Endodermal cell (in vitro differentiated cells): ENCODE results near the gene PDLIM5. TPM values are rescaled to one million over a fixed set of nuclear protein-coding genes. Genes with fewer than 3 reads are reported as not detected.

Experiments
- DNase-seq: peaks from one replicate; pipeline ENCODE4 v3.0.0-alpha.2; 2017
- H3K27ac ChIP-seq: 2 replicates; pipeline ENCODE4 v1.5.1; 2013; ENCODE audit warnings: mild to moderate bottlenecking, low read depth, low read length, moderate library complexity
- H3K27me3 ChIP-seq: 2 replicates; pipeline ENCODE4 v1.6.1; 2013; ENCODE audit warnings: mild to moderate bottlenecking, low read length, moderate library complexity; ENCODE audit not compliant: insufficient read depth, control insufficient read depth, poor library complexity, severe bottlenecking
- H3K36me3 ChIP-seq: 2 replicates; pipeline ENCODE4 v1.7.0; 2013; ENCODE audit warnings: mild to moderate bottlenecking, low read length, moderate library complexity; ENCODE audit not compliant: control insufficient read depth, insufficient read depth
- H3K4me1 ChIP-seq: one replicate; pipeline ENCODE4 v1.7.0; 2013; ENCODE audit warnings: low read length; ENCODE audit not compliant: control insufficient read depth, insufficient read depth
- H3K4me3 ChIP-seq: 2 replicates; pipeline ENCODE4 v1.5.1; 2013; ENCODE audit warnings: mild to moderate bottlenecking, low read length, moderate library complexity
- H3K9ac ChIP-seq: 2 replicates; pipeline ENCODE4 v1.6.1; 2013; ENCODE audit warnings: mild to moderate bottlenecking, low read length, moderate library complexity; ENCODE audit not compliant: poor library complexity, severe bottlenecking; ENCODE audit errors: extremely low read depth
- H3K9me3 ChIP-seq: 2 replicates; pipeline ENCODE4 v1.6.1; 2013; ENCODE audit warnings: mild to moderate bottlenecking, low read length, moderate library complexity; ENCODE audit not compliant: control insufficient read depth
- H3K27ac Mint-ChIP-seq: 2 replicates; pipeline ENCODE4 v1.8.0; 2020; ENCODE audit warnings: mixed read lengths
- H3K27me3 Mint-ChIP-seq: 2 replicates; pipeline ENCODE4 v1.8.0; 2021; ENCODE audit warnings: mild to moderate bottlenecking, mixed read lengths; ENCODE audit not compliant: insufficient read depth
- H3K36me3 Mint-ChIP-seq: 2 replicates; pipeline ENCODE4 v1.8.0; 2020; ENCODE audit warnings: low read depth, mixed read lengths
- H3K4me1 Mint-ChIP-seq: 2 replicates; pipeline ENCODE4 v1.8.0; 2020; ENCODE audit warnings: mixed read lengths
- H3K4me3 Mint-ChIP-seq: 2 replicates; pipeline ENCODE4 v1.8.0; 2020; ENCODE audit warnings: mild to moderate bottlenecking, moderate library complexity, mixed read lengths
- H3K9me3 Mint-ChIP-seq: 2 replicates; pipeline ENCODE4 v1.8.0; 2020; ENCODE audit warnings: mild to moderate bottlenecking, mixed read lengths
- CTCF ChIP-seq: fragments of 200-600 bp; sonication (generic); conservative IDR thresholded peaks from 2 replicates; pipeline ENCODE4 v1.5.0; 2021; ENCODE audit warnings: antibody characterized with exemption, mild to moderate bottlenecking
- WGBS, 2 experiments: methylation state at CpG; one replicate each; pipeline versions ENCODE4 v1.1.5 to v1.1.7; 2013; ENCODE audit warnings: missing lambda C conversion rate in 2 of 2, mixed read lengths in 1 of 2; ENCODE audit not compliant: insufficient coverage in 1 of 2, insufficient read length in 1 of 2; 5-methylcytosine and 5-hydroxymethylcytosine counted together
- total RNA-seq, 2 donors: library from RNA; stranded (reverse); fragmentation: NEBNext Ultra II Directional in 1 of 2; extraction: Animal tissue kit (Norgen Biotek cat#: 25700) in 1 of 2; gene quantifications; 2 replicates in 1 of 2; 3 replicates in 1 of 2; pipeline ENCODE4 v1.2.1, GENCODE V29; 2021

The PDLIM5 gene
- total RNA-seq, 2 donors from 2014 or later: 91.0 to 149 TPM

DNA sequence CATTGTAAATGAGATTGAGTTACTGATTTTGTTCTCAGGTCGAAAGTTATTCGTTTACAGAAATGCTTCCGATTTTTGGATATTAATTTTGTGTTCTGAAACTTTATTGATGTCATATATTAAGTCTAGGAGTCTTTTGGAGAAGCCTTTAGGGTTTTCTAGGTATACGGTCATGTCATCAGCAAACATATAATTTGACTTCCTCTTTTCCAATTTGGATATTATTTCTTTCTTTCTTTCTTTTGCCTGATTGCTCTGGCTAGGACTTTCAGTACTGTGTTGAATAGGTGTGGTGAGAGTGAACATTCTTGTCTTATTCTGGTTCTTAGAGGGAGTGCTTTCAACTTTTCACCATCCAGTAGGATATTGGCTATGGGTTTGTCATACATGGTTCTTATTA is 35.4 kb upstream of the PDLIM5 start:
- no peak overlapping the region for H3K4me3 Mint-ChIP-seq
- Histone ChIP-seq H3K9ac (no peak overlapping the region), H3K4me3 (no peak overlapping the region), H3K9me3 (peaks cover 31% of the 10 kb centered on the region), H3K27me3 (no peaks in the 10 kb centered on the region), H3K36me3 (no peaks in the 10 kb centered on the region), H3K4me1 (peaks cover 4% of the 10 kb centered on the region), H3K27ac (no peak overlapping the region)
- no peak for DNase-seq
- H3K27ac Mint-ChIP-seq: no peak overlapping the region
- H3K9me3 Mint-ChIP-seq: peaks cover 19% of the 10 kb centered on the region
- H3K36me3 Mint-ChIP-seq: peaks cover 6% of the 10 kb centered on the region
- no peak for TF ChIP-seq CTCF
- H3K4me1 Mint-ChIP-seq: peaks cover 32% of the 10 kb centered on the region
- H3K27me3 Mint-ChIP-seq: no peaks in the 10 kb centered on the region
- WGBS, 2 experiments: 69 to 92% methylated on average over 3 of the region's 4 CpGs

DNA sequence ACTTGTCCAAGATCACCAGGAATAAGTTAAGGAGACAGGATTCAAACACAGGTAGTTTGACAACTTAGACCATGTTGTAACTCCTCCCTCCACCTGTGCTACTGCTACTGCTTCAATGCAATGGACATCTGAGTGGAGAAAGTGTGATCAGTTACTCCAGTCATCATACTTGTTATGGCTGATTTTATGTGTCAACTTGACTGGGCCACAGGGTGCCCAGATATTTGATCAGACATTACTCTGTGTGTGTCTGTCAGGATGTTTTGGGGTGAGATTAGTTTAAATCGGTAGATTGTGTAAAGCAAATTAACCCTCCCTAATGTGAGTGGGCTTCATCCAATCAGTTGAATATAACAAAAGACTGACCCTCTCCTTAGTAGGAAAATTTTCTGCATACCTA is 34.8 kb upstream of the PDLIM5 start:
- Mint-ChIP-seq H3K4me1 (peaks cover 30% of the 10 kb centered on the region), H3K4me3 (no peak overlapping the region), H3K36me3 (peaks cover 6% of the 10 kb centered on the region), H3K27me3 (no peaks in the 10 kb centered on the region), H3K9me3 (peaks cover 19% of the 10 kb centered on the region), H3K27ac (no peak overlapping the region)
- Histone ChIP-seq H3K9ac (no peak overlapping the region), H3K4me3 (no peak overlapping the region), H3K4me1 (peaks cover 4% of the 10 kb centered on the region), H3K9me3 (peaks cover 33% of the 10 kb centered on the region), H3K27me3 (no peaks in the 10 kb centered on the region), H3K27ac (no peak overlapping the region), H3K36me3 (no peaks in the 10 kb centered on the region)
- TF ChIP-seq CTCF: no peak
- DNase-seq: no peak
- 100% methylated on average over 1 of the region's 1 CpG; no CpG with 5 or more reads in 1 of the 2 experiments for WGBS, 2 experiments

DNA sequence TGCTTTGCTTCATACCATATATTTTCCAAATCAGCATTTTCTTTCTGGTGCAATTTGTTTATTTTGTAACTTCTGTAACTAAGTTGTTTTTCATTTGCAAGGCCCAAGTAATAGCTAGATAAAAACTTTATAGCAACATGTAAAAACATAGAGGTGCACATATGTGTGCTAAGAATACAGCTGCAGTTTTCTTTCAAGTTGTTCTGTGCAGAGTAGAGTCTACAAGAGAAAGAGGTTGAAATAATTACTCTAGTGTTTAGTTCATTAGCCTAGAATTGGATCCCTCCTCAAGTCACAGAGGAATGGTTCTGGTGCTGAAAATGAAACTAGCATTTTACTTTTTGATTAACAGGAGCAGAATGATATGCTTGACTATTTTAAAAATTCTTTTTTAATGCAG is 32.2 kb upstream of the PDLIM5 start:
- H3K9me3 ChIP-seq: peaks cover 50% of the 10 kb centered on the region
- Mint-ChIP-seq H3K27me3 (peaks cover 1% of the 10 kb centered on the region), H3K27ac (no peak overlapping the region), H3K4me1 (peaks cover 19% of the 10 kb centered on the region), H3K36me3 (peaks cover 6% of the 10 kb centered on the region), H3K9me3 (peaks cover 38% of the 10 kb centered on the region), H3K4me3 (no peak overlapping the region)
- no peaks in the 10 kb centered on the region for H3K27me3 ChIP-seq
- H3K4me3 ChIP-seq: peak overlapping the region; percentile 20
- H3K36me3 ChIP-seq: no peaks in the 10 kb centered on the region
- no peak for DNase-seq
- no peak for TF ChIP-seq CTCF
- no peak overlapping the region for H3K27ac ChIP-seq
- no peak overlapping the region for H3K9ac ChIP-seq
- H3K4me1 ChIP-seq: no peaks in the 10 kb centered on the region
